Measurements from ENCODE around the gene TAS2R3. TPM values are rescaled to one million over a fixed set of nuclear protein-coding genes. Genes with fewer than 3 reads are reported as not detected.

The TAS2R3 gene, protein sequence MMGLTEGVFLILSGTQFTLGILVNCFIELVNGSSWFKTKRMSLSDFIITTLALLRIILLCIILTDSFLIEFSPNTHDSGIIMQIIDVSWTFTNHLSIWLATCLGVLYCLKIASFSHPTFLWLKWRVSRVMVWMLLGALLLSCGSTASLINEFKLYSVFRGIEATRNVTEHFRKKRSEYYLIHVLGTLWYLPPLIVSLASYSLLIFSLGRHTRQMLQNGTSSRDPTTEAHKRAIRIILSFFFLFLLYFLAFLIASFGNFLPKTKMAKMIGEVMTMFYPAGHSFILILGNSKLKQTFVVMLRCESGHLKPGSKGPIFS
- polyA plus RNA-seq (2013, experiment 1 of 2) = not detected
- polyA plus RNA-seq (2013, experiment 2 of 2) = not detected

DNA sequence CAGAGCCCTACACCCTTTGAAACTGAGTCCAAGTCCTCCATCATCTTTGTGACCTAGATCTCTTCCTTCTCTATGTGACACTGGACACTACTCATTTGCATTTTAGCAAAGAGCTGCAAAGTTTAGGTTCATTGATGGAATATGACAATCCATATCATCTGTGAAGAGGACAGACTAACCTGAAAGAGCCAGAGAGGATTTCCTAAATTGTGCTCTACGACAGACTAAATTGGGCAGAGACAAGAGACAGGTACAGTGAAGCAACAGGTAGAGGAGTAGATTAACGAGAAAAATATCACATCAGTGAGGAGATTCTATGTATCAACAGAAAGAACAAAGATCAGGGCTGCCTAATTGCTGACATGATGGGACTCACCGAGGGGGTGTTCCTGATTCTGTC lies at the start of gene TAS2R3:
Gene TAS2R3 (plus strand): TSS at position 301 of the 400 bp plus-strand sequence. CDS start 62 bp downstream, at position 363.
- WGBS (ENCODE audit: extremely low coverage, insufficient coverage, low lambda C conversion rate) = no CpG with 5 or more reads among the region's 3 CpGs
- no peaks in the 10 kb centered on the region for H3K4me1 ChIP-seq (ENCODE audit: control insufficient read depth, low read depth, low read length)

DNA sequence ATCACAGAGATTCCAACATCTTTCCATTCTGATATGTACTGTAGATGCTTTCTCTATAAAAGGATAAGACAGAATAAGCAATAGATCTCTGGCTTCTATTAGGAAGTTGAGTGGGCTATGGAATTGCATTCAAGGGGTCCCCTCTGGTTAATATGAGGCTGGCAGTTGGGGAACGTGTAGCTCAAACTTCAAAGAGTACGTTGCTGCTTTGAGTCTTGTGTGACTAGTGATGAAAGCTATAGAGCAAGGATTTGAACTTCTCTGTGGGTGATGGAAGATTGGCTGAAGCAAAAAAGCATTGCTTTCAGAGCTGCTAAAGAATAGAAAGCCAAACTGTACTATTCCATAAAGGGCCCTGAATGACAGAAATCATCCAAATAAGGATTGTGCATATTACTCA lies 49.3 kb upstream of the TAS2R3 start:
- no peak overlapping the region for H2AK5ac ChIP-seq (ENCODE audit: low read length)
- no peak overlapping the region for H3K27ac ChIP-seq (ENCODE audit: low read depth, low read length)
- no peaks in the 10 kb centered on the region for H3K79me2 ChIP-seq (ENCODE audit: control insufficient read depth, insufficient read depth, low read length)
- H2BK5ac ChIP-seq (ENCODE audit: low read length) = no peak overlapping the region
- H3K79me1 ChIP-seq (ENCODE audit: low read length) = no peaks in the 10 kb centered on the region
- no peak overlapping the region for H3K23ac ChIP-seq (ENCODE audit: low read length)
- H3K18ac ChIP-seq (ENCODE audit: low read length) = no peak overlapping the region
- no peak overlapping the region for H3K4ac ChIP-seq (ENCODE audit: low read depth, low read length)
- no CpG with 5 or more reads among the region's 2 CpGs for WGBS (ENCODE audit: extremely low coverage, insufficient coverage, low lambda C conversion rate)
- no peak for DNase-seq
- H2BK15ac ChIP-seq (replicated peaks; ENCODE audit: low read depth) = no peak overlapping the region
- H3K9ac ChIP-seq (ENCODE audit: low read length) = no peak overlapping the region
- no peak overlapping the region for H2BK120ac ChIP-seq (ENCODE audit: low read depth, low read length)
- no peak overlapping the region for H3K56ac ChIP-seq (ENCODE audit: low read length)
- no peak overlapping the region for H4K8ac ChIP-seq (ENCODE audit: low read depth, low read length)
- H3K4me2 ChIP-seq (ENCODE audit: low read length) = no peak overlapping the region
- no peaks in the 10 kb centered on the region for H3K36me3 ChIP-seq (ENCODE audit: control insufficient read depth, insufficient read depth, low read length)
- H3K4me1 ChIP-seq (ENCODE audit: control insufficient read depth, low read depth, low read length) = no peaks in the 10 kb centered on the region
- H3K4me3 ChIP-seq (ENCODE audit: low read length) = no peak overlapping the region
- H4K5ac ChIP-seq (ENCODE audit: low read length) = no peak overlapping the region
- H3K27me3 ChIP-seq (ENCODE audit: insufficient read depth, low read length, poor library complexity) = no peaks in the 10 kb centered on the region

More for the DNA sequence above, at the start of gene TAS2R3:
- H3K79me2 ChIP-seq (ENCODE audit: control insufficient read depth, insufficient read depth, low read length) = no peaks in the 10 kb centered on the region
- H2AK5ac ChIP-seq (ENCODE audit: low read length) = no peak within 1 kb of the TSS
- H3K27ac ChIP-seq (ENCODE audit: low read depth, low read length) = no peak within 1 kb of the TSS
- no peak within 1 kb of the TSS for H2BK5ac ChIP-seq (ENCODE audit: low read length)
- no peak within 1 kb of the TSS for H3K56ac ChIP-seq (ENCODE audit: low read length)
- H4K8ac ChIP-seq (ENCODE audit: low read depth, low read length) = no peak within 1 kb of the TSS
- no peak within 1 kb of the TSS for H3K4me2 ChIP-seq (ENCODE audit: low read length)
- DNase-seq = no peak
- H3K36me3 ChIP-seq (ENCODE audit: control insufficient read depth, insufficient read depth, low read length) = no peaks in the 10 kb centered on the region
- no peak within 1 kb of the TSS for H2BK15ac ChIP-seq (replicated peaks; ENCODE audit: low read depth)
- no peaks in the 10 kb centered on the region for H3K27me3 ChIP-seq (ENCODE audit: insufficient read depth, low read length, poor library complexity)
- no peak within 1 kb of the TSS for H3K4me3 ChIP-seq (ENCODE audit: low read length)
- H3K9ac ChIP-seq (ENCODE audit: low read length) = no peak within 1 kb of the TSS
- no peak within 1 kb of the TSS for H3K23ac ChIP-seq (ENCODE audit: low read length)
- H3K4ac ChIP-seq (ENCODE audit: low read depth, low read length) = no peak within 1 kb of the TSS
- no peaks in the 10 kb centered on the region for H3K79me1 ChIP-seq (ENCODE audit: low read length)
- H3K18ac ChIP-seq (ENCODE audit: low read length) = no peak within 1 kb of the TSS
- no peak within 1 kb of the TSS for H4K5ac ChIP-seq (ENCODE audit: low read length)
- H2BK120ac ChIP-seq (ENCODE audit: low read depth, low read length) = no peak within 1 kb of the TSS

DNA sequence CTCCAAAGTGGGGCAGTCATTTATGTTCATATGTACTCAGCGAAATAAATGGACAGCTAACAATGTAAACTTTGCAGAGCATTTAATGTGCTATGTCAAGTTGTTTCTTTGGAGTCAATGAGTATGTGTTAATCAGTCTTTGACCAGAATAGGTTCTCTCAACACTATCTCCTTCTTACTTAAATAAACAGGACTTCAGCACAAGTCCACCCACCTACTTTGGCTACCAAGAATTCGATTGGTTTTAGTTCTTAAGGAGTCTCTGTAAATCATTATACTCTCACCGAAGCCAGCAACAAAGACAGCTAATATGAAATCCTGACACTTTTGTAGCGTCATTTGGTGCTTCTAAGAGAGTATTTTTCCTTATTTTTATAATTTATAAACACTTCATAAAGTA lies 48.9 kb upstream of the TAS2R3 start:
- Histone ChIP-seq H3K23ac (ENCODE audit: low read length) (no peak overlapping the region), H3K4me2 (ENCODE audit: low read length) (no peak overlapping the region), H3K18ac (ENCODE audit: low read length) (no peak overlapping the region), H2BK5ac (ENCODE audit: low read length) (no peak overlapping the region), H3K9ac (ENCODE audit: low read length) (no peak overlapping the region), H3K27ac (ENCODE audit: low read depth, low read length) (no peak overlapping the region), H3K27me3 (ENCODE audit: insufficient read depth, low read length, poor library complexity) (no peaks in the 10 kb centered on the region), H3K4me1 (ENCODE audit: control insufficient read depth, low read depth, low read length) (no peaks in the 10 kb centered on the region), H3K79me1 (ENCODE audit: low read length) (no peaks in the 10 kb centered on the region), H2AK5ac (ENCODE audit: low read length) (no peak overlapping the region), H4K8ac (ENCODE audit: low read depth, low read length) (no peak overlapping the region), H3K4me3 (ENCODE audit: low read length) (no peak overlapping the region), H3K4ac (ENCODE audit: low read depth, low read length) (no peak overlapping the region), H3K79me2 (ENCODE audit: control insufficient read depth, insufficient read depth, low read length) (no peaks in the 10 kb centered on the region), H2BK15ac (replicated peaks; ENCODE audit: low read depth) (no peak overlapping the region), H3K56ac (ENCODE audit: low read length) (no peak overlapping the region), H2BK120ac (ENCODE audit: low read depth, low read length) (no peak overlapping the region), H3K36me3 (ENCODE audit: control insufficient read depth, insufficient read depth, low read length) (no peaks in the 10 kb centered on the region), H4K5ac (ENCODE audit: low read length) (no peak overlapping the region)
- no peak for DNase-seq
- WGBS (ENCODE audit: extremely low coverage, insufficient coverage, low lambda C conversion rate) = no CpG with 5 or more reads among the region's 4 CpGs

DNA sequence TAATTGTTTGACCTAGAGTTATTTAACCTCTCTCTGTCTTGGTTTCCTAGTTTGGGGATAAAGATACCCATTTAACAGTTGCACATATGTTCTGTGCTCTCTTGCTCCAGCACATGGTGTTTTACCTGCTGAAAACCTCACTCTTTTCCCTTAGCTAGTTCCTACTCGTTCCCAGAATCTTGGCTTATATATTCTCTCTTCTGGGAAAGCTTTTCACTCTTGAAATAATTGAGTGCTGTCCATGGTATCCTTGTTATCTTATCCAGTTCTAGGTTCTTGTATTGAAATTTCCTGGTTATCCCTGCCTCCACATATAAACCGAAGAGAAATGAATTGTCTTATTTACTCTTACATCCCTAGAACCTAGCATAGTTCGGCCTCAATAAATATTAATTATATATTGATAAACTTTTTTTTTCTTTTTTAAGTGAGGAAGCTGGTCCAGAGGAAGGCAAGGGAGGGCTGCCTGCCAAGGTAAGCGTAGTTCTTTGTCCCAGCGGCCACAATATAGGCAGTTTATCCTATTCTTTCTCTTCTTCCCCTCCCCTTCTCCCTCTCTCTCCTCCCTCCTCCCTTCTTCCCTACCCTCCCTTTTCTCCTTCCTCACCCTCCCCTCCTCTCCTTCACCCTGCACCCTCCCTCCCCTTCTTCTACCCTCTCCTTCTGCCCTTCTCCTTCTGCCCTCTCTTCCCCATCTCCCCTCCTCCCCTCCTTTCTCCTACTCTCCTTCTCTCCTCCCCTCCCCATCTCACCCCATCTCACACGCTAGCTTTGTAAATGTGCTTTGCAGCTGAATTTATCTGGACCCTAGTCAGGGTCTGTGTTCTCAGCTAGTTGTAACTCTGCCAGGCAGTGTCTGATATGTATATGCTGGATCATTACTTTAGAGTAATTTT lies 47.9 kb upstream of the TAS2R3 start:
- Histone ChIP-seq H3K79me1 (ENCODE audit: low read length) (no peaks in the 10 kb centered on the region), H2BK5ac (ENCODE audit: low read length) (no peak overlapping the region), H3K56ac (ENCODE audit: low read length) (no peak overlapping the region), H2BK120ac (ENCODE audit: low read depth, low read length) (no peak overlapping the region), H3K27ac (ENCODE audit: low read depth, low read length) (no peak overlapping the region), H2BK15ac (replicated peaks; ENCODE audit: low read depth) (no peak overlapping the region), H3K23ac (ENCODE audit: low read length) (no peak overlapping the region), H3K27me3 (ENCODE audit: insufficient read depth, low read length, poor library complexity) (no peaks in the 10 kb centered on the region), H3K18ac (ENCODE audit: low read length) (no peak overlapping the region), H4K8ac (ENCODE audit: low read depth, low read length) (no peak overlapping the region), H3K4me2 (ENCODE audit: low read length) (no peak overlapping the region), H3K9ac (ENCODE audit: low read length) (no peak overlapping the region), H3K79me2 (ENCODE audit: control insufficient read depth, insufficient read depth, low read length) (no peaks in the 10 kb centered on the region), H4K5ac (ENCODE audit: low read length) (no peak overlapping the region), H3K4ac (ENCODE audit: low read depth, low read length) (no peak overlapping the region), H3K4me1 (ENCODE audit: control insufficient read depth, low read depth, low read length) (no peaks in the 10 kb centered on the region), H2AK5ac (ENCODE audit: low read length) (no peak overlapping the region), H3K4me3 (ENCODE audit: low read length) (no peak overlapping the region), H3K36me3 (ENCODE audit: control insufficient read depth, insufficient read depth, low read length) (no peaks in the 10 kb centered on the region)
- no peak for DNase-seq
- no CpG with 5 or more reads among the region's 6 CpGs for WGBS (ENCODE audit: extremely low coverage, insufficient coverage, low lambda C conversion rate)

DNA sequence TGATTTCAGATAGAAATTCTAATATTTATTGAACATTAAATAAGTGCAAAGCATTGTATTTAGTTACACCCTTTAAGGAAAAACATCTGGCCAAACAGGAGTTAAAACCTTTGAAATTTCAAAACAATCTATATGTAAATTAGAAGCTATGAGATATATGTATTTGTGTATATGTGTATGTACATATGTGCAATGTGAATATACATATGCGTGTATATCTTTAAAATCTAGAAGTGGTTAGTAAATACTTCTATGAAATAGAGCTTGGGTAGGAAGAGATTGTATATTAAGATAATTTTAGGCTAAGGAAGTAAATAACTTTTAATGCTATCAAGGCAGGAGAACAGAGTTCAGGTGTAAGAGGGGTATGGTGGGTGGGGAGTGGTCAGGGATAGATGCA lies 46.4 kb upstream of the TAS2R3 start:
- no peaks in the 10 kb centered on the region for H3K79me2 ChIP-seq (ENCODE audit: control insufficient read depth, insufficient read depth, low read length)
- H2BK5ac ChIP-seq (ENCODE audit: low read length) = no peak overlapping the region
- no peak overlapping the region for H4K5ac ChIP-seq (ENCODE audit: low read length)
- no peak overlapping the region for H2BK120ac ChIP-seq (ENCODE audit: low read depth, low read length)
- no peak overlapping the region for H3K4ac ChIP-seq (ENCODE audit: low read depth, low read length)
- no peak overlapping the region for H3K4me3 ChIP-seq (ENCODE audit: low read length)
- H3K4me2 ChIP-seq (ENCODE audit: low read length) = no peak overlapping the region
- no peak overlapping the region for H2BK15ac ChIP-seq (replicated peaks; ENCODE audit: low read depth)
- H3K27ac ChIP-seq (ENCODE audit: low read depth, low read length) = no peak overlapping the region
- H3K23ac ChIP-seq (ENCODE audit: low read length) = no peak overlapping the region
- no CpG with 5 or more reads among the region's 1 CpG for WGBS (ENCODE audit: extremely low coverage, insufficient coverage, low lambda C conversion rate)
- H3K4me1 ChIP-seq (ENCODE audit: control insufficient read depth, low read depth, low read length) = no peaks in the 10 kb centered on the region
- H3K79me1 ChIP-seq (ENCODE audit: low read length) = no peaks in the 10 kb centered on the region
- no peak overlapping the region for H4K8ac ChIP-seq (ENCODE audit: low read depth, low read length)
- H3K36me3 ChIP-seq (ENCODE audit: control insufficient read depth, insufficient read depth, low read length) = no peaks in the 10 kb centered on the region
- no peak overlapping the region for H2AK5ac ChIP-seq (ENCODE audit: low read length)
- H3K27me3 ChIP-seq (ENCODE audit: insufficient read depth, low read length, poor library complexity) = no peaks in the 10 kb centered on the region
- H3K56ac ChIP-seq (ENCODE audit: low read length) = no peak overlapping the region
- H3K9ac ChIP-seq (ENCODE audit: low read length) = no peak overlapping the region
- no peak overlapping the region for H3K18ac ChIP-seq (ENCODE audit: low read length)
- no peak for DNase-seq
